ENCODE measurements around the gene MPPED1.

Gene MPPED1

GRCh38 chr22:43387815-43388214, 24.0 kb upstream of the MPPED1 start:
- H3K4me3 ChIP-seq (replicated peaks; ENCODE audit: low read depth, low read length), result no peak overlapping the region
- no peak for TF ChIP-seq CTCF (IDR thresholded peaks at IDR 0.05; ENCODE audit: low read depth, low read length, missing control alignments)
- DNase-seq (ENCODE audit: extremely low read depth, low read depth), result no peak

- H3K4me3 ChIP-seq (replicated peaks; ENCODE audit: low read depth, low read length), result no peak overlapping the region
- peak; percentile 96 for TF ChIP-seq CTCF (IDR thresholded peaks at IDR 0.05; ENCODE audit: low read depth, low read length, missing control alignments)
- DNase-seq (ENCODE audit: extremely low read depth, low read depth), result peak; percentile 12
Observed at GRCh38 chr22:43388420-43388851, 23.4 kb upstream of the MPPED1 start.

- no peak overlapping the region for H3K4me3 ChIP-seq (replicated peaks; ENCODE audit: low read depth, low read length)
- TF ChIP-seq CTCF (IDR thresholded peaks at IDR 0.05; ENCODE audit: low read depth, low read length, missing control alignments), result no peak
- DNase-seq (ENCODE audit: extremely low read depth, low read depth), result no peak
Observed at GRCh38 chr22:43389227-43389836, 22.5 kb upstream of the MPPED1 start.

- TF ChIP-seq CTCF (IDR thresholded peaks at IDR 0.05; ENCODE audit: low read depth, low read length, missing control alignments), result no peak
- no peak overlapping the region for H3K4me3 ChIP-seq (replicated peaks; ENCODE audit: low read depth, low read length)
- no peak for DNase-seq (ENCODE audit: extremely low read depth, low read depth)
Observed at GRCh38 chr22:43390166-43390565, 21.6 kb upstream of the MPPED1 start.

GRCh38 chr22:43390872-43391271, 20.9 kb upstream of the MPPED1 start:
- H3K4me3 ChIP-seq (replicated peaks; ENCODE audit: low read depth, low read length), result no peak overlapping the region
- no peak for DNase-seq (ENCODE audit: extremely low read depth, low read depth)
- TF ChIP-seq CTCF (IDR thresholded peaks at IDR 0.05; ENCODE audit: low read depth, low read length, missing control alignments), result no peak

GRCh38 chr22:43391306-43391705, 20.5 kb upstream of the MPPED1 start:
- TF ChIP-seq CTCF (IDR thresholded peaks at IDR 0.05; ENCODE audit: low read depth, low read length, missing control alignments), result no peak
- H3K4me3 ChIP-seq (replicated peaks; ENCODE audit: low read depth, low read length), result no peak overlapping the region
- DNase-seq (ENCODE audit: extremely low read depth, low read depth), result no peak

Measured in HFF-Myc (cell line).